ENCODE data around the gene GPC5. TPM values are rescaled to one million over a fixed set of nuclear protein-coding genes. Genes with fewer than 3 reads are reported as not detected.
"Not testable (repeated sequence)": the region's sequence is repeated elsewhere in the genome, so short reads cannot be mapped to it uniquely, and the experiment has no call there.

Gene GPC5
- total and polyA plus RNA-seq, 7 experiments from 2014 or later = 0.10 to 0.38 TPM; not detected in 5

DNA sequence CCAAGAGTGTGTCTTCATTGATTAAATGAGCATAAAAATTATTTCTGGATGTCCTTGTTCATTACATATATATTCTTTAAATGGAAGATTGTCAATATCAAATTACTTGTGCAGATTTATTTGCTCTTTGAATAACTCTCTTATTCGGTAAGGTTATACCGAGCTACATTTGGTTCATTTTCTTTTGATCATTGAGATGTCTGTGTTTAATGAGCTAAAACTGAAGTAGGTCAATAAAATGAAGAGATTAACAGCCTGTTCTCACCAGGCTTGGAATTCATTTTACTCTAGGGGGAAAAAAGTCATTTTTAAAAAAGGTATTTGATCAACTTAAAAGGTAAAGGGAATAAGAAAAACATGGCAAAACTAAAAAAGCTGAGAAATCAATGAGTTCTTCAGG is 10.6 kb downstream of the GPC5 start:
- no peak for DNase-seq
- Mint-ChIP-seq H3K27me3 (peaks cover 8 to 41% (median 14%) of the 10 kb centered on the region in 5 donors), H3K4me1 (peaks cover 0 to 2% (median 0%) of the 10 kb centered on the region in 7 donors), H3K9me3 (peaks cover 0 to 4% (median 0%) of the 10 kb centered on the region in 11 donors), H3K36me3 (peaks cover 0 to 4% (median 0%) of the 10 kb centered on the region in 5 donors), H3K27ac (no peak overlapping the region), H3K4me3 (no peak overlapping the region)
- H3K27me3 ChIP-seq (ENCODE audit: control insufficient read depth in 2 of 2, insufficient read depth in 2 of 2, low read length in 2 of 2) = no peaks in the 10 kb centered on the region
- no peak for ATAC-seq
- CTCF ChIA-PET = no interaction called here
- no peak overlapping the region for H3K4me3 ChIP-seq (ENCODE audit: low read length)
- no peaks in the 10 kb centered on the region for H3K36me3 ChIP-seq (ENCODE audit: control insufficient read depth in 2 of 3, insufficient read depth in 3 of 3, low read length in 3 of 3)
- POLR2A ChIA-PET = no interaction called here
- no peaks in the 10 kb centered on the region for H3K9me3 ChIP-seq (ENCODE audit: control insufficient read depth in 2 of 3, low read length in 3 of 3)
- H3K4me1 ChIP-seq (ENCODE audit: control insufficient read depth in 2 of 2, insufficient read depth in 2 of 2, low read length in 2 of 2) = no peaks in the 10 kb centered on the region
- no peak overlapping the region for H3K27ac ChIP-seq (ENCODE audit: low read depth, low read length)
- intact Hi-C loops (cut with micrococcal nuclease) = no loop called here

DNA sequence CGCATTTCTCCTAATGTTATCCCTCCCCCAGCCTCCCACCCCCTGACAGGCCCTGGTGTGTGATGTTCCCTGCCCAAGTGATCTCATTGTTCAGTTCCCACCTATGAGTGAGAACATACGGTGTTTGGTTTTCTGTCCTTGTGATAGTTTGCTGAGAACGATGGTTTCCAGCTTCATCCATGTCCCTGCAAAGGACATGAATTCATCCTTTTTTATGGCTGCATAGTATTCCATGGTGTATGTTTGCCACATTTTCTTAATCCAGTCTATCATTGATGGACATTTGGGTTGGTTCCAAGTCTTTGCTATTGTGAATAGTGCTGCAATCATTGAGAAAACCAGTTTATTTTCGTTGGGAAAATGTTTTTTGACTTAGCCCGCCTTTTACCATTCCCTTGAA is 18.2 kb downstream of the GPC5 start:
- DNase-seq; H3K4me3 ChIP-seq (ENCODE audit: low read length); H3K4me1 ChIP-seq (ENCODE audit: control insufficient read depth in 2 of 2, insufficient read depth in 2 of 2, low read length in 2 of 2); H3K27ac Mint-ChIP-seq; ATAC-seq; POLR2A ChIA-PET; intact Hi-C loops (cut with micrococcal nuclease); H3K27ac ChIP-seq (ENCODE audit: low read depth, low read length); H3K36me3 Mint-ChIP-seq; CTCF ChIA-PET; H3K36me3 ChIP-seq (ENCODE audit: control insufficient read depth in 2 of 3, insufficient read depth in 3 of 3, low read length in 3 of 3); H3K27me3 ChIP-seq (ENCODE audit: control insufficient read depth in 2 of 2, insufficient read depth in 2 of 2, low read length in 2 of 2); H3K9me3 Mint-ChIP-seq; H3K4me3 Mint-ChIP-seq; H3K9me3 ChIP-seq (ENCODE audit: control insufficient read depth in 2 of 3, low read length in 3 of 3); H3K4me1 Mint-ChIP-seq: not testable (repeated sequence)
- H3K27me3 Mint-ChIP-seq = peaks cover 5 to 20% (median 10%) of the 10 kb centered on the region in 5 donors

DNA sequence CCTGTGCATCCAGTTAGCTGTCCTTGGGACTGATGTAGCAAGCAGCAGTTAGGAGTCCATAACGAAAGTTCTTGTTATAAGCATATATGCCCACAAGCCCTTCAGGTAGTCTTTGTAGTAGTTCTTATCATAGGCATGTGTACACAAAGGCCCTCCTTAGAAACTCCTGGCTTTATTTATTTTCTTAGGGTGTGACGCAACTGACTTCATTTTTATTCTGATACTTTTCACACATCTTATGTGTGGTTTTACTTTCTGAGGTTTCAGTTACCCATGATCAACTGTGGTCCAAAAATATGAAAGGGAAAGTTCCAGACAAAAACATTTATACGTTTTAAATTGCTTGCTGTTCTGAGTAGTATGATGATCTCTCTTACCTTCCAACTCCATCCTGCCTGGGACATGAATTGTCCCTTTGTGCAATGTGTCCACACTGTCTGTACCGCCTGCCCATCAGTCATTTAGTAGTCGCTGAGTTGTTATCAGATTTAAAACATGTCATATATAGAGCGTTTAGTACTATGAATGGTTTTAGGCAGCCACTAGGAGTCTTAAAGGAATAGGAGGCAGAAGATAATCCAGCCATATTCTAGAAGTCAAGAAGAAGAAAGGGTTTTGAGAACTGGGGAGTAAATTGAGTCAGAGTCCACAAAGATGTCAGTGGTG is 19.4 kb downstream of the GPC5 start:
- Histone ChIP-seq H3K9me3 (ENCODE audit: control insufficient read depth in 2 of 3, low read length in 3 of 3) (no peaks in the 10 kb centered on the region), H3K27ac (ENCODE audit: low read depth, low read length) (no peak overlapping the region), H3K4me1 (ENCODE audit: control insufficient read depth in 2 of 2, insufficient read depth in 2 of 2, low read length in 2 of 2) (no peaks in the 10 kb centered on the region), H3K4me3 (ENCODE audit: low read length) (no peak overlapping the region), H3K27me3 (ENCODE audit: control insufficient read depth in 2 of 2, insufficient read depth in 2 of 2, low read length in 2 of 2) (no peaks in the 10 kb centered on the region), H3K36me3 (ENCODE audit: control insufficient read depth in 2 of 3, insufficient read depth in 3 of 3, low read length in 3 of 3) (no peaks in the 10 kb centered on the region)
- H3K4me1 Mint-ChIP-seq = no peaks in the 10 kb centered on the region
- no peak overlapping the region for H3K4me3 Mint-ChIP-seq
- DNase-seq (no peak), ATAC-seq (no peak)
- intact Hi-C loops (cut with micrococcal nuclease) = no loop called here
- ChIA-PET POLR2A (no interaction called here), CTCF (no interaction called here)
- H3K36me3 Mint-ChIP-seq = no peaks in the 10 kb centered on the region
- no peaks in the 10 kb centered on the region for H3K9me3 Mint-ChIP-seq
- H3K27ac Mint-ChIP-seq = no peak overlapping the region
- peaks cover 5 to 20% (median 8%) of the 10 kb centered on the region in 5 donors for H3K27me3 Mint-ChIP-seq

DNA sequence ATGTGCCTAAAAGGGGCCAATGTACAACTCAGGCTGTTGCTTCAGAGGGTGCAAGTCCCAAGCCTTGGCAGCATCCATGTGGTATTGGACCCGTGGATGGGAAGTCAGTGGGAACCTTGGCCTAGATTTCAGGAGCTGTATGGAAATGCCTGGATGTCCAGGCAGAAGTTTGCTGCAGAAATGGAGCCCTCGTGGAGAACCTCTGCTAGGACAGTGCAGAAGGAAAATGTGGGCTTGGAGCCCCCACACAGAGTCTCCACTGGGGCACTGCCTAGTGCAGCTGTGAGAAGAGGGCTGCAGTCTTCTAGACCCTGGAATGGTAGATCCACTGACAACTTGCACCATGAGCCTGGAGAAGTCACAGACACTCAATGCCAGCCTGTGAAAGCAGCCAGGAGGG is 28.5 kb downstream of the GPC5 start:
- no peaks in the 10 kb centered on the region for H3K4me1 ChIP-seq (ENCODE audit: control insufficient read depth in 2 of 2, insufficient read depth in 2 of 2, low read length in 2 of 2)
- POLR2A ChIA-PET = no interaction called here
- H3K27me3 ChIP-seq (ENCODE audit: control insufficient read depth in 2 of 2, insufficient read depth in 2 of 2, low read length in 2 of 2) = no peaks in the 10 kb centered on the region
- Mint-ChIP-seq H3K27me3 (peaks cover 0 to 20% (median 18%) of the 10 kb centered on the region in 5 donors), H3K4me1 (no peaks in the 10 kb centered on the region), H3K27ac (no peak overlapping the region), H3K36me3 (peaks cover 0 to 19% (median 4%) of the 10 kb centered on the region in 5 donors), H3K4me3 (no peak overlapping the region), H3K9me3 (peaks cover 8 to 35% (median 16%) of the 10 kb centered on the region in 11 donors)
- DNase-seq (no peak), ATAC-seq (no peak)
- H3K36me3 ChIP-seq (ENCODE audit: control insufficient read depth in 2 of 3, insufficient read depth in 3 of 3, low read length in 3 of 3) = no peaks in the 10 kb centered on the region
- H3K4me3 ChIP-seq (ENCODE audit: low read length) = no peak overlapping the region
- H3K27ac ChIP-seq (ENCODE audit: low read depth, low read length) = no peak overlapping the region
- peaks cover 0 to 16% (median 0%) of the 10 kb centered on the region in 3 experiments for H3K9me3 ChIP-seq (ENCODE audit: control insufficient read depth in 2 of 3, low read length in 3 of 3)
- CTCF ChIA-PET = no interaction called here
- intact Hi-C loops (cut with micrococcal nuclease) = no loop called here

DNA sequence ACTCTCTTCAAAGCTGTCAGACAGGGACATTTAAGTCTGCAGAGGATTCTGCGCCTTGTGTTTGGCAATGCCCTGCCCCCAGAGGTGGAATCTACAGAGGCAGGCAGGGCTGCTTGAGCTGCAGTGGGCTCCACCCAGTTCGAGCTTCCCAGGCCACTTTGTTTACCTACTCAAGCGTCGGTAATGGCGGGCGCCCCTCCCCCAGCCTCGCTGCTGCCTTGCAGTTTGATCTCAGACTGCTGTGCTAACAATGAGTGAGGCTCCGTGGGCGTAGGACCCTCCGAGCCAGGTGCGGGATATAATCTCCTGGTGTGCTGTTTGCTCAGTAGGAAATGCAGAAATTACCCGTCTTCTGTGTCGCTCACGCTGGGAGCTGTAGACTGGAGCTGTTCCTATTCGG is 40.3 kb downstream of the GPC5 start:
- H3K36me3 ChIP-seq (ENCODE audit: control insufficient read depth in 2 of 3, insufficient read depth in 3 of 3, low read length in 3 of 3); ATAC-seq: not testable (repeated sequence)

DNA sequence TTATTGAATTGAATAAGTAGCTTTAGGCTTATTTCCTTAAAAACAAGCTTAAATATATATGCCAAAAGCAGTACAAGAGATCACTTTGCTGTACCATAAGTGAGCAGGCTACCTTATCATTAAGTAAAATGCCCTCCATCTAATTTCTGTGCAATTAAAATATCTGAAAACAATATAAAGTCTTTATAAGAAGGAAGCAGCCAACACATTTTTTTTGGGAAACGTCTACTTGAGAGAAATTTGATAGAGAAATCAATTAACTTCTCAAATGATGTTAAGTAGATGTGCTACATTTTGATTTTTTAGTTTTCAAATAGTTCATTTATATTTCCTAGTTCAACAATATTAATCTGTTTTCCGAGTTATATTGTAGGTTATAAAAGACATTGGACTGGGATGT is 52.5 kb downstream of the GPC5 start:
- Histone ChIP-seq H3K27ac (ENCODE audit: low read depth, low read length) (no peak overlapping the region), H3K9me3 (ENCODE audit: control insufficient read depth in 2 of 3, low read length in 3 of 3) (no peaks in the 10 kb centered on the region), H3K4me3 (ENCODE audit: low read length) (no peak overlapping the region), H3K4me1 (ENCODE audit: control insufficient read depth in 2 of 2, insufficient read depth in 2 of 2, low read length in 2 of 2) (no peaks in the 10 kb centered on the region), H3K27me3 (ENCODE audit: control insufficient read depth in 2 of 2, insufficient read depth in 2 of 2, low read length in 2 of 2) (no peaks in the 10 kb centered on the region), H3K36me3 (ENCODE audit: control insufficient read depth in 2 of 3, insufficient read depth in 3 of 3, low read length in 3 of 3) (no peaks in the 10 kb centered on the region)
- H3K4me3 Mint-ChIP-seq = no peak overlapping the region
- H3K4me1 Mint-ChIP-seq = no peaks in the 10 kb centered on the region
- intact Hi-C loops (cut with micrococcal nuclease) = no loop called here
- no peak overlapping the region for H3K27ac Mint-ChIP-seq
- H3K36me3 Mint-ChIP-seq = no peaks in the 10 kb centered on the region
- no peaks in the 10 kb centered on the region for H3K9me3 Mint-ChIP-seq
- POLR2A ChIA-PET = no interaction called here
- DNase-seq (no peak), ATAC-seq (no peak)
- peaks cover 0 to 31% (median 6%) of the 10 kb centered on the region in 5 donors for H3K27me3 Mint-ChIP-seq
- CTCF ChIA-PET = interaction anchor here (0.6 kb wide), 1 partner anchor 18 kb away, joined by 3 read pairs; no protein-coding TSS in a partner anchor

More for the DNA sequence above, 40.3 kb downstream of the GPC5 start:
- peaks cover 0 to 28% (median 12%) of the 10 kb centered on the region in 11 donors for H3K9me3 Mint-ChIP-seq
- H3K27me3 ChIP-seq (ENCODE audit: control insufficient read depth in 2 of 2, insufficient read depth in 2 of 2, low read length in 2 of 2); CTCF ChIA-PET; POLR2A ChIA-PET; H3K4me1 ChIP-seq (ENCODE audit: control insufficient read depth in 2 of 2, insufficient read depth in 2 of 2, low read length in 2 of 2); H3K9me3 ChIP-seq (ENCODE audit: control insufficient read depth in 2 of 3, low read length in 3 of 3); H3K27ac Mint-ChIP-seq; H3K27ac ChIP-seq (ENCODE audit: low read depth, low read length); intact Hi-C loops (cut with micrococcal nuclease); H3K36me3 Mint-ChIP-seq; DNase-seq; H3K4me1 Mint-ChIP-seq; H3K4me3 Mint-ChIP-seq; H3K4me3 ChIP-seq (ENCODE audit: low read length): not testable (repeated sequence)
- peaks cover 0 to 26% (median 9%) of the 10 kb centered on the region in 5 donors for H3K27me3 Mint-ChIP-seq

DNA sequence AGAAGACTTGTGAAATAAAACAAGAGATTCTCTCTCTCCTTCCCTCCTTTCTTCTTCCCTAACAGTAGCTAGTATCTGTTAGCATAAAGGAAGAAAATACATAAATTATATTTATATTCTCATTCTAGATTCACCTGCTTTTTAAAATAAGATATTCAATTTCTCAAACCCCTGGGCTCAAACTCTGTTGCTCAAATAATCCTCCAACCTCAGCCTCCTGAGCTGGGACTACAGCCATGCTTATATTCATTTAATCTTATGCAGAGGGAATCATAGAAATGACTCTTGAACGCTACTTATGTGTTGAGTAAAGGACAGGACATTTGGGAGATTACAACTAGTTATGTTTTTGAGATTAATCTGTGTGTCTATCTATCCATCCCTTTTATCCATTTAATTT is 56.2 kb downstream of the GPC5 start:
- H3K27me3 ChIP-seq (ENCODE audit: control insufficient read depth in 2 of 2, insufficient read depth in 2 of 2, low read length in 2 of 2) = no peaks in the 10 kb centered on the region
- ATAC-seq (no peak), DNase-seq (no peak)
- no peak overlapping the region for H3K4me3 ChIP-seq (ENCODE audit: low read length)
- H3K36me3 Mint-ChIP-seq = no peaks in the 10 kb centered on the region
- no peak overlapping the region for H3K27ac Mint-ChIP-seq
- H3K27ac ChIP-seq (ENCODE audit: low read depth, low read length) = no peak overlapping the region
- H3K9me3 Mint-ChIP-seq = no peaks in the 10 kb centered on the region
- no peaks in the 10 kb centered on the region for H3K9me3 ChIP-seq (ENCODE audit: control insufficient read depth in 2 of 3, low read length in 3 of 3)
- no peak overlapping the region for H3K4me3 Mint-ChIP-seq
- peaks cover 0 to 35% (median 16%) of the 10 kb centered on the region in 5 donors for H3K27me3 Mint-ChIP-seq
- POLR2A ChIA-PET = no interaction called here
- CTCF ChIA-PET = no interaction called here
- no peaks in the 10 kb centered on the region for H3K36me3 ChIP-seq (ENCODE audit: control insufficient read depth in 2 of 3, insufficient read depth in 3 of 3, low read length in 3 of 3)
- intact Hi-C loops (cut with micrococcal nuclease) = no loop called here
- H3K4me1 Mint-ChIP-seq = no peaks in the 10 kb centered on the region
- H3K4me1 ChIP-seq (ENCODE audit: control insufficient read depth in 2 of 2, insufficient read depth in 2 of 2, low read length in 2 of 2) = no peaks in the 10 kb centered on the region
